ENCODE measurements around the gene CYTH1. TPM values are rescaled to one million over a fixed set of nuclear protein-coding genes. Genes with fewer than 3 reads are reported as not detected.

The CYTH1 gene
- total and polyA plus RNA-seq, 7 donors: 18.7 to 40.4 (median 29.8) TPM

GRCh38 chr17:78737332-78737731 lies 44.7 kb downstream of the CYTH1 start:
- intact Hi-C loops (cut with DNase I): loop anchor here in 1 of 2 donors (5.0 kb wide), 1 partner anchor 45 kb away; the partner anchor contains the start of gene CYTH1
- H3K27me3 ChIP-seq (ENCODE audit: insufficient read depth in 3 of 3, low read length in 2 of 3): no peaks in the 10 kb centered on the region
- no peak for TF ChIP-seq CTCF (IDR thresholded peaks at IDR 0.05)
- H3K27ac ChIP-seq: peak overlapping the region; percentile 81
- ATAC-seq (peak; percentile 43 to 63 (median 56)), DNase-seq (no peak)
- no peaks in the 10 kb centered on the region for H3K9me3 ChIP-seq
- WGBS, 3 donors: 1 to 7% (median 2%) methylated on average over 2 of the region's 2 CpGs
- H3K4me1 ChIP-seq: peaks cover 88% of the 10 kb centered on the region
- peak overlapping the region; percentile 66 for H3K4me3 ChIP-seq
- no peaks in the 10 kb centered on the region for H3K36me3 ChIP-seq (ENCODE audit: insufficient read depth in 1 of 2, low read depth in 1 of 2)

GRCh38 chr17:78736526-78737079 lies 45.5 kb downstream of the CYTH1 start:
- ATAC-seq (peak; percentile 68 to 78 (median 72)), DNase-seq (peak; percentile 58 to 80)
- Histone ChIP-seq H3K27ac (peak overlapping the region; percentile 81), H3K9me3 (no peaks in the 10 kb centered on the region), H3K27me3 (ENCODE audit: insufficient read depth in 3 of 3, low read length in 2 of 3) (no peaks in the 10 kb centered on the region), H3K4me1 (peaks cover 95% of the 10 kb centered on the region), H3K4me3 (peak overlapping the region; percentile 66), H3K36me3 (ENCODE audit: insufficient read depth in 1 of 2, low read depth in 1 of 2) (no peaks in the 10 kb centered on the region)
- 40 to 62% (median 53%) methylated on average over 15 of the region's 15 CpGs for WGBS, 3 donors
- TF ChIP-seq CTCF (IDR thresholded peaks at IDR 0.05): no peak
- intact Hi-C loops (cut with DNase I): loop anchor here in 1 of 2 donors (5.0 kb wide), 1 partner anchor 46 kb away; the partner anchor contains the start of gene CYTH1

GRCh38 chr17:78735832-78736525 lies 46.1 kb downstream of the CYTH1 start:
- 62 to 65% (median 65%) methylated on average over 6 of the region's 6 CpGs for WGBS, 3 donors
- Histone ChIP-seq H3K27me3 (ENCODE audit: insufficient read depth in 3 of 3, low read length in 2 of 3) (no peaks in the 10 kb centered on the region), H3K36me3 (ENCODE audit: insufficient read depth in 1 of 2, low read depth in 1 of 2) (no peaks in the 10 kb centered on the region), H3K4me1 (peaks cover 91% of the 10 kb centered on the region), H3K4me3 (peak overlapping the region; percentile 66), H3K9me3 (no peaks in the 10 kb centered on the region), H3K27ac (peak overlapping the region; percentile 81)
- intact Hi-C loops (cut with DNase I): loop anchor here in 1 of 2 donors (5.0 kb wide), 1 partner anchor 46 kb away; the partner anchor contains the start of gene CYTH1
- peak in 1 of 4 donors; percentile 24 for ATAC-seq
- TF ChIP-seq CTCF (IDR thresholded peaks at IDR 0.05): no peak
- DNase-seq: no peak

GRCh38 chr17:78734793-78735641 lies 47.1 kb downstream of the CYTH1 start:
- no peak for TF ChIP-seq CTCF (IDR thresholded peaks at IDR 0.05)
- intact Hi-C loops (cut with DNase I): loop anchor here (5.0 kb wide), 1 partner anchor 47 kb away; the partner anchor contains the start of gene CYTH1 (in 2 of the 2)
- peaks cover 90% of the 10 kb centered on the region for H3K4me1 ChIP-seq
- peak overlapping the region; percentile 81 for H3K27ac ChIP-seq
- DNase-seq (no peak), ATAC-seq (no peak)
- peak overlapping the region; percentile 66 for H3K4me3 ChIP-seq
- 40 to 54% (median 44%) methylated on average over 16 of the region's 16 CpGs for WGBS, 3 donors
- no peaks in the 10 kb centered on the region for H3K27me3 ChIP-seq (ENCODE audit: insufficient read depth in 3 of 3, low read length in 2 of 3)
- H3K9me3 ChIP-seq: no peaks in the 10 kb centered on the region
- no peaks in the 10 kb centered on the region for H3K36me3 ChIP-seq (ENCODE audit: insufficient read depth in 1 of 2, low read depth in 1 of 2)
